ENCODE results near the gene CLCN4.

GRCh38 chrX:10212395-10212794 lies 55.6 kb downstream of the CLCN4 start:
- TF ChIP-seq POLR2A (IDR thresholded peaks at IDR 0.05; ENCODE audit: low read length), result no peak
- no peak for TF ChIP-seq GATA1 (IDR thresholded peaks at IDR 0.05; ENCODE audit: low read depth, low read length)

Data from erythroblast (primary cell).